HTERT RPE-1 (cell line): ENCODE results near the gene TTC34.
"Not testable (repeated sequence)": the region's sequence is repeated elsewhere in the genome, so short reads cannot be mapped to it uniquely, and the experiment has no call there.

Source experiments
- in situ Hi-C: fragments of 300-500 bp; cut with MboI; formaldehyde crosslinking; loops from 4 replicates; pipeline ENCODE4 v1.14.3; 2020; ENCODE audit warnings: low sequenced_read_pairs

TTC34 gene

GRCh38 chr1:2799811-2800663, 1.5 kb downstream of the TTC34 start:
- in situ Hi-C loops, result no loop called here

- in situ Hi-C loops, result not testable (repeated sequence)
Observed at GRCh38 chr1:2798958-2799357, 2.5 kb downstream of the TTC34 start.

- in situ Hi-C loops, result no loop called here
Observed at GRCh38 chr1:2797741-2798016, 3.8 kb downstream of the TTC34 start.

GRCh38 chr1:2796890-2797740, 4.4 kb downstream of the TTC34 start:
- in situ Hi-C loops, result no loop called here

GRCh38 chr1:2795926-2796325, 5.6 kb downstream of the TTC34 start:
- in situ Hi-C loops, result no loop called here

GRCh38 chr1:2791027-2791760, 10.3 kb downstream of the TTC34 start:
- in situ Hi-C loops, result no loop called here

- in situ Hi-C loops, result no loop called here
Observed at GRCh38 chr1:2789986-2790581, 11.4 kb downstream of the TTC34 start.

GRCh38 chr1:2789164-2789985, 12.1 kb downstream of the TTC34 start:
- in situ Hi-C loops, result no loop called here

- in situ Hi-C loops, result no loop called here
Observed at GRCh38 chr1:2788506-2789163, 12.9 kb downstream of the TTC34 start.

- in situ Hi-C loops, result no loop called here
Observed at GRCh38 chr1:2787163-2787911, 14.2 kb downstream of the TTC34 start.

- in situ Hi-C loops, result no loop called here
Observed at GRCh38 chr1:2786329-2787162, 14.9 kb downstream of the TTC34 start.

- in situ Hi-C loops, result no loop called here
Observed at GRCh38 chr1:2785631-2786328, 15.7 kb downstream of the TTC34 start.

GRCh38 chr1:2784854-2785630, 16.5 kb downstream of the TTC34 start:
- in situ Hi-C loops, result no loop called here

GRCh38 chr1:2783435-2784397, 17.8 kb downstream of the TTC34 start:
- in situ Hi-C loops, result no loop called here

GRCh38 chr1:2783069-2783434, 18.4 kb downstream of the TTC34 start:
- in situ Hi-C loops, result no loop called here

GRCh38 chr1:2781627-2782026, 19.9 kb downstream of the TTC34 start:
- in situ Hi-C loops, result no loop called here
